Gastroesophageal sphincter (tissue), 4 donors: ENCODE measurements around the gene TRMT61A. TPM values are rescaled to one million over a fixed set of nuclear protein-coding genes. Genes with fewer than 3 reads are reported as not detected.
A peak's percentile ranks its signal among the peaks of the same experiment; 100 is the strongest.
"Not testable (repeated sequence)": the region's sequence is repeated elsewhere in the genome, so short reads cannot be mapped to it uniquely, and the experiment has no call there.

ENCODE experiments used
- ATAC-seq: fragments of 150-250 bp; one replicate; pipeline ENCODE4 v1.9.1; 2016; ENCODE audit warnings: mild to moderate bottlenecking, moderate library complexity
- H3K27ac ChIP-seq, 4 donors: fragments of 200-600 bp; sonication (generic) in 3 of 4; 1 replicate in 3 of 4; 2 replicates in 1 of 4; pipeline ENCODE4 v1.5.1; 2016 to 2019
- H3K27me3 ChIP-seq: fragments of 200-600 bp; sonication (generic); one replicate; pipeline ENCODE4 v1.5.1; 2019
- H3K36me3 ChIP-seq, 2 donors: fragments of 200-600 bp; sonication (generic); one replicate each; pipeline ENCODE4 v1.5.1; 2019; ENCODE audit warnings: control low read depth in 1 of 2
- H3K4me1 ChIP-seq, 3 donors: fragments of 200-600 bp; sonication (generic); 1 replicate in 2 of 3; 2 replicates in 1 of 3; pipeline ENCODE4 v1.5.1; 2016 to 2019; ENCODE audit warnings: control low read depth in 2 of 3
- H3K4me3 ChIP-seq, 2 donors: fragments of 200-600 bp; sonication (generic); one replicate each; pipeline ENCODE4 v1.5.1; 2019; ENCODE audit warnings: mild to moderate bottlenecking in 1 of 2, moderate library complexity in 1 of 2
- H3K9me3 ChIP-seq, 3 donors: fragments of 200-600 bp; sonication (generic); one replicate each; pipeline ENCODE4 v1.5.1; 2017 to 2019; ENCODE audit warnings: control low read depth in 2 of 3
- CTCF ChIP-seq, 4 experiments: fragments of 200-600 bp in 2 of 4; fragments of 450-650 bp in 2 of 4; sonication (generic) in 1 of 4; IDR thresholded peaks; one replicate each; pipeline ENCODE4 v1.5.1; 2017 to 2019; ENCODE audit warnings: antibody characterized with exemption in 4 of 4, mild to moderate bottlenecking in 2 of 4, moderate library complexity in 2 of 4
- EP300 ChIP-seq: sonication (generic); formaldehyde crosslinking; IDR thresholded peaks from one replicate; pipeline ENCODE4 v1.6.1; 2017; ENCODE audit warnings: antibody characterized with exemption, mild to moderate bottlenecking
- POLR2A ChIP-seq, 2 donors: fragments of 450-650 bp; IDR thresholded peaks; one replicate each; pipeline ENCODE4 v1.6.1; 2017; ENCODE audit warnings: antibody characterized with exemption in 2 of 2, mild to moderate bottlenecking in 2 of 2, moderate library complexity in 1 of 2
- POLR2AphosphoS5 ChIP-seq: sonication (generic); formaldehyde crosslinking; IDR thresholded peaks from one replicate; pipeline ENCODE4 v1.6.1; 2017; ENCODE audit warnings: antibody characterized with exemption
- WGBS, 2 donors: methylation state at CpG; one replicate each; pipeline ENCODE4 v1.1.5; 2018; ENCODE audit warnings: low coverage in 1 of 2; 5-methylcytosine and 5-hydroxymethylcytosine counted together
- total RNA-seq, 4 donors: library from RNA; depleted of rRNA; stranded (reverse); fragments of >200 nt; gene quantifications; one replicate each; pipeline ENCODE4 v1.1.0, GENCODE V29; 2016

The TRMT61A gene
- total RNA-seq, 4 donors from 2014 or later: 22.5 to 45.2 (median 30.9) TPM

- Histone ChIP-seq H3K36me3 (peaks cover 0 to 14% of the 10 kb centered on the region in 2 donors), H3K27me3 (no peaks in the 10 kb centered on the region), H3K9me3 (no peaks in the 10 kb centered on the region), H3K27ac (peak overlapping the region in 2 of 4 donors; percentile 34 to 99), H3K4me3 (no peak overlapping the region), H3K4me1 (peaks cover 0 to 84% (median 37%) of the 10 kb centered on the region in 3 donors)
- no peak for ATAC-seq
- TF ChIP-seq POLR2AphosphoS5 (no peak), EP300 (no peak), POLR2A (IDR thresholded peaks at IDR 0.05) (no peak), CTCF (IDR thresholded peaks at IDR 0.05) (no peak)
- 40 to 77% methylated on average over 3 to 5 of the region's 12 CpGs for WGBS, 2 donors
Observed at GRCh38 chr14:103524002-103524935, 4.7 kb upstream of the TRMT61A start.

GRCh38 chr14:103525430-103526246, 3.4 kb upstream of the TRMT61A start:
- H3K36me3 ChIP-seq, ATAC-seq, H3K9me3 ChIP-seq, H3K4me3 ChIP-seq, H3K27me3 ChIP-seq: not testable (repeated sequence)
- WGBS, 2 donors: 60 to 83% methylated on average over 2 to 5 of the region's 17 CpGs
- H3K4me1 ChIP-seq: peaks cover 2 to 84% (median 34%) of the 10 kb centered on the region in 3 donors
- H3K27ac ChIP-seq: peak overlapping the region in 2 of 4 donors; percentile 5 to 92

GRCh38 chr14:103526247-103526913, 2.6 kb upstream of the TRMT61A start:
- Histone ChIP-seq H3K4me1 (peaks cover 2 to 84% (median 38%) of the 10 kb centered on the region in 3 donors), H3K36me3 (peaks cover 0 to 14% of the 10 kb centered on the region in 2 donors), H3K9me3 (no peaks in the 10 kb centered on the region), H3K27ac (peak overlapping the region in 3 of 4 donors; percentile 5 to 92 (median 90)), H3K27me3 (no peaks in the 10 kb centered on the region), H3K4me3 (no peak overlapping the region)
- TF ChIP-seq CTCF (IDR thresholded peaks at IDR 0.05): no peak
- no peak for TF ChIP-seq EP300
- 14 to 100% methylated on average over 1 of the region's 8 CpGs for WGBS, 2 donors
- no peak for ATAC-seq

GRCh38 chr14:103526914-103527248, 2.1 kb upstream of the TRMT61A start:
- TF ChIP-seq POLR2A (IDR thresholded peaks at IDR 0.05): no peak
- TF ChIP-seq CTCF (IDR thresholded peaks at IDR 0.05): no peak
- TF ChIP-seq POLR2AphosphoS5: no peak
- no peak for TF ChIP-seq EP300
- Histone ChIP-seq H3K9me3 (no peaks in the 10 kb centered on the region), H3K27me3 (no peaks in the 10 kb centered on the region), H3K4me1 (peaks cover 2 to 84% (median 41%) of the 10 kb centered on the region in 3 donors), H3K4me3 (no peak overlapping the region), H3K36me3 (peaks cover 0 to 18% of the 10 kb centered on the region in 2 donors), H3K27ac (peak overlapping the region in 3 of 4 donors; percentile 90 to 92 (median 90))
- WGBS, 2 donors: 71 to 85% methylated on average over 1 of the region's 1 CpG
- no peak for ATAC-seq
